SIG-M5 treated with dmso at 0.1 percent for 504 hours (cell line): Measurements from ENCODE around the gene THEMIS.
"Not testable (repeated sequence)": the region's sequence is repeated elsewhere in the genome, so short reads cannot be mapped to it uniquely, and the experiment has no call there.

ENCODE experiments used
- DNase-seq: peaks from one replicate; lab custom pipeline; 2025; ENCODE audit not compliant: unreplicated experiment; lab: John Stamatoyannopoulos, UW

THEMIS gene

DNA sequence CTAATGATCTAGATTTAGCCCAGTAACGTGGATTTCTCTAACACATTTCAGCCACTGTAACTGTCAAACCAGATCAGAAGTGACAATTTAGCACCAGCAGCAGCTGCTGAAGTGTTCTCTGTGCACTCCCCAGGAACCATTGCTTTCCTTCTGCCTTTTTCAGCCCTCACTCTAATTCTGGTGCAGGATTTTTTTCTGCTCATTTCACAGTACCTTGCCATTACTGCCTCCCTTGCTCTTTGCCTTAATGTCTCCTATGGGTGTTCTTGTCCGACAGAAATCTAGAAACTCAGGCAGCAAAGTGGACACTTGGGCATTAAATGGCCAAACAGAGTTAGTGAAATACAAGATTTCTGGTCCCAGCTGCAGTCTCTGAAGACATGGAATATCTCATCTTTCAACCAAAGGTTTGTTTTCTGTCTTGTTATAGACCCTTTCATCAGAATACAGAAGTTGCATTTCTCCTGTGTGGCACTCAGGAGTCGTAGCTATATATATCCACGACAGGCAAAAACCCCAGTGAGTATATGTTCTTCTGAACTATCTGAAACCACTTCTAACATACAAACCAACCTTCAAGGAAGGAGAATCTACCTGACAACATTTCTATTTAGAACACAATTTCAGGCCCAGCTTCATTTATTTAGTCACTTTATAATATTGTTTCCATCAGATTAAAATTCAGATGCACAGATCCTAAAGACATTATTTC, 92.9 kb downstream of the THEMIS start:
- no peak for DNase-seq

DNA sequence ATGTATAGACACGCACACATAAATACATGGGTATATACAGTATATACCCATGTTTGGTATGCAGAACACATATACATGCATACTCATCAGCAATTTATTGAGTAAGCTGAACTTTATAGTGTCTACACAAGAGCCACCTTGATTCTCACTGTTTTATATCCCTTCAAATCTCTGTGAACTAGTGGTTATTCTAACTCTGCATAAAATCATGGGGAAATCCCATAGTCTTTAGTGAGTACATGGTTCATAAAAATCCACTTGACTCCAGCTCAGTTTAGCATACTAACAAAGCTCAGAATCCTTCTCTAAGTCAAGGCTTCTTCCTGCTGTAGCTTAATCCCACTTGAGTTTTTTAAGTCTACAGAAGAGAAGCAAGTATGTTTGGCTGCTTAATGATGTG, 104.1 kb downstream of the THEMIS start:
- DNase-seq = no peak

- DNase-seq = no peak
Measured at GRCh38 chr6:127794405-127794804, 106.5 kb downstream of the THEMIS start.

DNA sequence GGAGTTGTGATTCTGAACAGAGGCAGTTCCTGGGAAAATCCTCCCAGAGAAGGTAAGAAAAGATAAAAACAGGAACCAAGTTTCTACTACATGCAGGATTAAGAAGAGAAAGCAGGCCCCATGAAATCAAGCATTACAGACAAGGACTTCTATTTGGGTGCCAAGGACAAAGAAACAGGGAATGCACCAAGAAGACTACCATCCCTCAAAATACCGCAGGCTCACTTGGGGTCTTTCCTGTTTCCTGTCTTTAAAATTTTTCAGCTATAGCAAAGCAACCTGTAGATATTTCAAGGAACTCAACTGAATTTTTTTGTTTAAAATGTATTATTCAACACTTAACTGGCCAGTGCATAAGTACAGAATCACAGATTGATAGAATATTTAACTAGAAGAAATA, 107.5 kb downstream of the THEMIS start:
- DNase-seq = no peak

- DNase-seq = no peak
Measured at GRCh38 chr6:127792616-127793015, 108.2 kb downstream of the THEMIS start.

- DNase-seq = no peak
Measured at GRCh38 chr6:127791779-127792528, 108.9 kb downstream of the THEMIS start.

GRCh38 chr6:127790571-127790970, 110.3 kb downstream of the THEMIS start:
- DNase-seq = no peak

DNA sequence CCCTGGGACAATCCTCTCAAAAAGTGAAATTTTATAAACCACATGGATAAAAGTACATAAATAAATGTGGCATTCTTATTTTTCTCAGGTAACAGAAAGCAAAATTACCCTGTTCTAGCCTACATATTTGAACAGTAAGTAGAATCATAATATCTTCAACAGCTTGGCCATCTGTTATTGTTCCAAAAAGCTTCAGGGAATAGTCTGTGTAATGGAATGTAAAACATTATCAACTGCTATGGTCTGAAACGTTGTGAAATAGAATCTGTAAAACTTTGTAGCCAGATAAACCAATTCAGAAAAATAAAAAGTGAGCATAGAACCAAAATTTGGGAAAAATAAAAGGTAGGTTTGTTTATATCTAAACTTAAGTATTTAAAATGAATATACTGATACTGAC, 114.7 kb downstream of the THEMIS start:
- DNase-seq = no peak

- DNase-seq = no peak
Measured at GRCh38 chr6:127784468-127784867, 116.4 kb downstream of the THEMIS start.

DNA sequence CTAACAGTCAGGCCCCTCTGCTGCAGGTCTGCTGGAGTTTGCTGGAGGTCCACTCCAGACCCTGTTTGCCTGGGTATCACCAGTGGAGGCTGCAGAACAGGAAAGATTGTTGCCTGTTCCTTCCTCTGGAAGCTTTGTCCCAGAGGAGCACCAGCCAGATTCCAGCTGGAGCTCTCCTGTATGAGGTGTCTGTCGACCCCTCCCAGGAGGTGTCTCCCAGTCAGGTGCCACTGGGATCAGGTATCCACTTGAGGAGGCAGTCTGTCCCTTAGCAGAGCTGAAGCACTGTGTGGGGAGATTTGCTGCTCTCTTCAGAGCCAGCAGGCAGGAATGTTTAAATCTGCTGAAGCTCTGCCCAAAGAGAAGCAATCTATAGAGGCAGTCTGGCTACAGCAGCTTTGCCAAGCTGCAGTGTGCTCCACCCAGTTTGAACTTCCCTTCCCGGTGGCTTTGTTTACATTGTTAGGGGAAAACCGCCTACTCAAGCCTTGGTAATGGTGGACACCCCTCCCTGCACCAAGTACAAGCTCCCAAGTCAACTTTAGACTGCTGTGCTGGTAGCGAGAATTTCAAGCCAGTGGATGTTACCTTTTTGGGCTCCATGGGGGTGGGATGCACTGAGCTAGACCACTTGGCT, 119.1 kb downstream of the THEMIS start:
- not testable (repeated sequence) for DNase-seq

- no peak for DNase-seq
Measured at GRCh38 chr6:127776320-127776719, 124.5 kb downstream of the THEMIS start.

GRCh38 chr6:127775371-127775770, 125.5 kb downstream of the THEMIS start:
- DNase-seq = no peak

DNA sequence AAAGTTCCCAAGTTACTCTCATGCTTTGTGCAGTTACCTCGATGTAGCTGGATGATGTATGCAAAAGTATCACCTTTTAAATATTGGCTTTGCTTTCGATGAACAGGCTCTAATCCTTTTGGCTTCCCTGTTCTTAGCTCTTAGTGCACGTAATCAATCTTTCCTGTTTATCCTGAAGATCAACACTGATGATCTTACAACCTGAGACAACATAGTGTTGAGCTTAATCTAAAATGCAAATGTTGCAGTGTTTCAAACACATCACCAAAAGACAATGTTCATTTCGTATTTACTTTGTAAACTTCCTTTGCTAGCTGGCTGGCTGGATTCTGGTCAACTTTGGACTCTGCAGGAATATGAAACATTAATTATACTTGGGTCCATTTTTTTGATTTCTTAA, 132.1 kb downstream of the THEMIS start:
- DNase-seq = no peak

GRCh38 chr6:127768223-127768622, 132.6 kb downstream of the THEMIS start:
- DNase-seq = no peak

DNA sequence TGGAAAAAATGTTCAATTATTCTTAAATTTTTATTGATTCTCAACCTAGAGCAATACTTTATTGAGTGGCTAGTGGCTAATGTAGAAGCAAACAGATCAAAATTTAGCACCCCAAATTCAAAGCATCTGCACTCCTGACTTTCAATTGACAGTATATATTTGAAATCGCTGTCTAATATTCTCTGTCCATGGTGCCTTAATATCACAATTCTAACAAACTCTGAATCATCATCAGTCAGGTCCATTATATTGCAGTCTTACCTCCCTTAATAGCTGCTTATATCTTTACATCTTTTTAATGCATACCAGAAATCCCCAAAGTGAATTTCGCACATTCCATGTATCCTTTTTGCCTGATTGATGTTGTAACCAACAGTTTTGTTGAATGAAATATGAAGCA, 134.9 kb downstream of the THEMIS start:
- no peak for DNase-seq

DNA sequence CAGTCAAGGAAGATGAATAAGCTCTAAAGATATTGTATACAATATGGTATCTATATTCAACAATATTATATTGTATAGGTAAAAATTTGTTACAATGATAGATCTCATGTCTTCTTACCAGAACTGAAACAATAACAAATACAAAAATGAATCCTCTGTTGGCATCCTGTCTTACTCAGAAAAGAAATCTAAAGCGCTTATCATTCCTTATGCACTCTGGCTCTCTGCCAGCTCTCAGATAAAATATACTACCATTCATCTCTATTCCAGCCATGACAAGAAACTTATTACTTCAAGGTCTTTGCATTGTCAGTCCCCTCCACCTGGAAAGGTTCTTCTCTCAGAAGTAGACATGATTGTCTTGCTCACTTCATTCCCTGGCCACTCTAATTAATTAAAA, 138.6 kb downstream of the THEMIS start:
- no peak for DNase-seq

DNA sequence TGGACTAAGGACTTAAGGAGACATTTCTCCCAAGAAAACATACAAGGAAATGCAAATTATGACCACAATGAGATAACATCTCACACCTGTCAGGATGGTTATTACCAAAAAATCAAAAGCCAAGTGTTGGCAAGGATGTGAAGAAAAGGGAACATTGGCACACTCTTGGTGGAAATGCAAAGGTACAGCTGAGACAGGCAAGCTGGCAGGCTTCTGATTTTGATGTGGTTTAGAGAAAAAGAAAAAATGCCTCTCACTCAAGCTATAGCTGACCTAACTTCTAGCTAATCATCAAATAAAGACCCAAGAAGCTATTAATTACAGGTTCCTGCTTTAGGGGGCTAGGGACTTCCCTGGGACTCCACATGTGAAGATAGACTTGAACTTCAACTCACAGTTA, 139.8 kb downstream of the THEMIS start:
- no peak for DNase-seq

DNA sequence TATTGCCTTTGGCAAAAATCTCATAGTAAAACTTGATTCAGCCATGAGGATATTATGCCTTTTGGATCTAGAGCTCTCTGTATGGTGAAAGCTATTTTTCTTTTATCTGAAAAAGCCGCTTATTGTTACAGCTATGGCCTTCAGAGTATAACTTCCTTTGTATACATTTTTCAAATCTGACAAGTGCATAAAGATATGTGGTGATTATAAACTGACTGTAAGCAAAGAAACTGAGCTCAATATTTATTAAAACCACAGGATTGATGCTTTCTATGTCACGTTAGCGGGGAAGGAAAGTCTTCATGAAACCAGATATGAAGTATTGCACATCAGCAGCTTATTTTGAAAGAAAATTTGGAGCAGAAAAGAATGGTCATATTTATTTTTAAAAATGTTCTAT, 151.8 kb downstream of the THEMIS start:
- DNase-seq = no peak

DNA sequence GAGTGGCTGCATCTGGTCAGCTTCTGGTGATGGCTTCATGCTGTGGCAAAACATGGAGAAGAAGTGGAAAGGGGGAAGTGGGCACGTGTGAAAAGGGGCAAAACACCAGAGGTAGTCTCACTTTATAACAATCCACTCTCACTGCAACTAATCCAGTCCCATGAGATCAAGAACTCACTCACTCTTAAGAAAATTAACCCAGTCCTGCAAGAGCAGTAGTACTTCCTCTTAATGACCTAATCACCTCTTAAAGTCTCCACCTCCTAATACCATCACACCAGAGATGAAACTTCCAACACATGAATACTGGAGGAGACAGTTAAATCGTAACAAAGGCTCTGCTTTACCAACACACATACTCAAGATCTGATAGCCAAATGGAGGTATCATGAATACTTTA, 152.6 kb downstream of the THEMIS start:
- DNase-seq = no peak

DNA sequence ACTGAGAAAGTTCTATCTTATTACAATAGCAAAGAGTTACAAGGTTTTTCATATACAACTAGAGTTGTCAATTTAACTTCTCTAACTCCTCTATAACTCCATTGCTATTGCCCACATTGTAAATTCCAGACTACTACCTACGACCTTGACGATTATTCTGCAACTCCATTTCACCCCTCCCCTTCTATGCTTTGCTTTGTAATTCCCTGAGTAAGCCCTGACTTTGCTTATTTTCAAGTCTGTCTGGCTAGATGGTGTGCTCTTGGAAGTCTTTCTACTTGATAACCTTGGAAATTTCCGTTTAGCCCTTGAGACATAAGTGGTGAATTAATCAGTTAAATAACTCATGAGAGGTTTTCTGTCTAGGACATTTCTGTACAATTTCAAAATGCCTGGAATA, 162.4 kb downstream of the THEMIS start:
- DNase-seq = no peak

- no peak for DNase-seq
Measured at GRCh38 chr6:127737768-127738167, 163.1 kb downstream of the THEMIS start.

GRCh38 chr6:127737009-127737486, 163.8 kb downstream of the THEMIS start:
- peak; percentile 53 for DNase-seq
